HG02840 (cell line): Measurements from ENCODE around the gene CXCL14.

Source experiments
- ATAC-seq: cut with Tn5 transposase; IDR thresholded peaks from one replicate; pipeline ENCODE4 v1.9.1; 2021; ENCODE audit warnings: mild to moderate bottlenecking, moderate library complexity, moderate number of reproducible peaks; ENCODE audit not compliant: unreplicated experiment, low FRiP score

CXCL14 gene

DNA sequence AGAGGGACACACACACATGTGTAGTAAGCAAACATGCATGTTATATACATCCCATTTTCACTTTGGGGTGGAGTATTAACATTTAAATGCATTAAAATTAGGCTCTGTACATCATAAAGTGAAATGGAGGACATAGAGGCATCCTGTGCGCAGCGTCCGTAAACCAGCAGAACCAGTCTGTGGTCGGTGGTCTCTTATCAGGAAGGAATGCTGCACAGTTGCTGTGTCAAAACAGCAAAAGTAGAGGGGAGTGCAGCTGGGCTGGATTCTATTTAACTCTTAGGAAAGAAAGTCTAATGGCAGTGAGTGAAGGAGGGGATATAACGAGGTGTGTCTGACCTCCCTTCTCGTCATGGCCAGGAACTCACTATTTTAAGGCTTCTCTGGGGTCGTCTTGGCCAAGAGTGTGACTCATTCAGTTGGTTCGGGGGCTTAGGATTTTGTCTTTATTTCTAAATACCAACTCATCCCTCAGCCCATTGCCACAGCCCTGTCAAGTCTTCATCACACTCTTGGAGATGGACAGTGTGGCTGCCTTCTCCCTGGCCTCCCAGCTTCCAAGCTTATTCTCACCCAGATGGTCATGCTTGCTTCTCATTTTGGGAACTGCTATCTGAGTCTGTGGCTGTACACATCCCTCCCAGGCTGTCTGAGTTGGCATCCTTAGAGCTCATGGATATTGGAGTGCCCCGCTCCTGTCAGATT lies 20.1 kb upstream of the CXCL14 start:
- ATAC-seq = no peak

DNA sequence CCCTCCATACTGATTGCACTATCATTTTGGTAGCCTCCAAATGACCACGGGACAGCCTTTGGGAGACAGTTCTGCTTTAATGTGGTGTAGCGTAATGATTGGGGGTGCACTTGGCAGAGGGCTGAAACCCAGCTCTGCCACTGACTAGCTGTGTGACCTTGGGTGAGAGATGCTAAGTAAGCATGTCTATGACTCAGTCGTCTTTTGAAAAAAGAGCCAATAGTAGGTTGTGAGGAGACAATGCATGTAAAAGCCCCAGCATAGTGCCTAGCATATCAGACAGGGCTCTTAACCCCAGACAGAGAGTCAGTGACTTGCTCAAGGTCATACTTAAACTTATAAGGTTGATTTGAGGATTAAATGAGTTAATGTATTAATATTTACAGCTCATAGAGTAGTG lies 18.0 kb upstream of the CXCL14 start:
- no peak for ATAC-seq

DNA sequence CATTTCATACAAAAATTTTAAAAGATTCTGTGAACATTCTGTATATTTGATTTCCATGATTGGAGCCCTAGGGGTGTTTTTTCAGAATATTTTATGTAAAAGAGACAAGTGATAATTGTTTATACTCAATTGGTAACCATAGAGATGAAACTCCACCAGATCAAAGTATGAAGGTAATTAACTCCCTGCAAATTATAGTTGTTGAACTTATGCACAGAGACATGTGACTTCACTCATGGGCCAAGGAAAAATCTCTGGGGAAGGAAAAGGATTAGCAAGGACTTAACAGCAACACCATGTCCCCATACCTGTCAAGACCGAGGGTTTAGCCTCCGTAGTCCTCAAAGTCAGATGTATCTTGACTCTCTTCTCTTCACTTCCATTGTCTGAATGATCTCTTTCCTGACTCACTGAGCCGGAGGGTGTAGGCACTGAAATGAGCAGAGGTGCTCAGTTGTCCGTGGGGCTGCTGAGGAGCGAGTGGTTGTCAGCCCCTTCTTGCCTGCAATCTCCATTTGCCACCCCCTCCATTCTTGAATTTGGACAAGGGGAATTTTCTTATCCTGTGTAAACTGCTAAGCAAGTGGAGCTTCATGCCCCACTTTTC lies 17.5 kb upstream of the CXCL14 start:
- ATAC-seq = no peak

DNA sequence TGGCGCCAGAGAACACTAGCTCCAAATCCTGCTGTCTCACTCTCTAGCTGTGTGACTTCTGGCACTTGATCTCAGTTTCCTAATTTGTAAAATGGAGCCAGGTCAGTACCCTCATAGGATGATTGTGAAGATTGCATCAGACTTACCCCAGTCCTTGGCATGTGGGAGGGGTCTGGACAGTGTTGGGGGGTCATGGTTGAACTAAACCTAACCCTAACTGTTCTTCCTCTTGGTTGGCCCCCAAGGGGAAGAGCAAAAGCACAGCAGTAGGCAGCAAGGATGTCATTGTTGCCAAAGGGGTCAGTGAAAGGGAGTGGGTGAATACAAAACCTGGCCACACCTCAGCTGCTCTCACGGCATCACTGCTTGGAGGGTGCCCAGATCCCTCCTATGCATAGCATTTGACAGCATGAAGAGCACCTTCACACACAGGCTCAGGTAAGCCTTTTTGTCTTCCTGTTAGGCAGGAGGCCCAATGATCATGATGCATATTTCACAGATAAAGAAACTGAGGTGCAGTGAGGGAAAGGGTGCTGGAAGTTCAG lies 15.7 kb upstream of the CXCL14 start:
- no peak for ATAC-seq

DNA sequence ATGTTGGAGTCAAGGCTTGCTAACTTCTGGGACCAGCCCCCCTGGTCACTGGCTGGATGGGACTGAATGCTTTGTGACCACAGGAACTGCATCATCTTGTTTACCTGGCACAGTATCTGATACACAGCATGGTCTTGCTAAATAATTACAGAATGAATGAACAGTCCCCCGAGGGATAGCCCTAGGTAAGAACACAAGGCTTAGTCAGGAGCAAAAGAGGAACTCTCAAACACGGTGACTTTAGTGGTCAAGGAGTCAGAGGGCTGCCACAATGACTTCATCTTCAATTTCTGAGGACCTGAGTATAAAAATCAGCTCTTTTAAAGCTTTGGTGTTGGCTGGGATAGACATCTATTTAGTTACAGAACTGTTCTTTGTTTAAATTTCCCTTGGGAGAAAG lies 15.1 kb upstream of the CXCL14 start:
- no peak for ATAC-seq

DNA sequence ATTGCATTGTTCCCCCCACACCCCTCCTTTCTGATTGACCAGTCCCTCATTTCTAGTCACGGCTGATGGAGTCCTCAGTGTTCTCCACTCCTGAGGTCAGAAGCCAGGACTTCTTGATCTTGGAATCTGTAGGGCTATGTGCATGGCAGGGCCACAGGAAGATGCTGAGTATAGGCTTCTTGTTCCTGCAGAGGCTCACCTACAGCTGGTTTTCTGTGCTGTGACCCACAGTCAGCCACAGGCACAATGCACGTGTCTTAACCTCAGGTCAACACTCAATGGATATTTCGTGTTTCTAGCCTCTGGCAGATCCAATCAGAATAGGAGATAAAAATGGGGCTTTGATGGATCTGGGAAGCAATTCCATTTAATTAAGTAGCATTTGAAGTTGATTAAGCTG lies 14.3 kb upstream of the CXCL14 start:
- no peak for ATAC-seq

DNA sequence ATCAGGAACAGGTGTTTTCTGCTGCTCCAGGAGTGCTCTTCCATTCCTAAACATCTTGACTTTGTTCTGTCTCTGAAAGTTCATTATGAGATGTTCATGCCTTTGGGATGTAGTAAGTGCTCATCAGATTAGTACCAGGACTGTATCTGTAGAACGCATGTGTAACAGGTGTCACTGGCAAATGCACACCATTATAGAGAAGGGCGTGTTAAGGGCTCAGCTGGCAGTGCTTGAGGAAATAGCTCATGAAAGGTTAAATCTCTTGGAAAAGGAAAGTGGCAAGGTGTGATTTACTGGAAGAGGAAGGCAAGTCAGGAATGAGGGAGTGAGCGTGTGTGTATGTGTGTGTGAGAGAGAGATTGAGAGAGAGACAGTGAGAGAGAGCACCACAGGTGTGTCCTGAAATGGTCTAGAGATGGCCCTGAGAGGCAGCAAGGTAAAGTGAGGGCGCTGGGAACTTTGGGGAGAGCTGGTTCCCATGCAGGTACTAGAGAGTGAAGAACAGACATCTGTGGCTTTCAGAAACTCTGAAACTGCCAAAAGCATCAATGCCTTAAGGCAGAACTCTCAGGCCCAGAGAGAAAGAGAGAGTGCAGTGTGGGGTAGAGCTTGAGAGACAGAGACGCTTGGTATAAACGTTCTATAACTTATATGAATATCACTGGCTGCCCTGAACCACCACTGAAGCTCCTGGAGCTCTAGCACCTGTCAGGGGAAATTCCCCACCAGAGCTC lies 13.7 kb upstream of the CXCL14 start:
- ATAC-seq = no peak

DNA sequence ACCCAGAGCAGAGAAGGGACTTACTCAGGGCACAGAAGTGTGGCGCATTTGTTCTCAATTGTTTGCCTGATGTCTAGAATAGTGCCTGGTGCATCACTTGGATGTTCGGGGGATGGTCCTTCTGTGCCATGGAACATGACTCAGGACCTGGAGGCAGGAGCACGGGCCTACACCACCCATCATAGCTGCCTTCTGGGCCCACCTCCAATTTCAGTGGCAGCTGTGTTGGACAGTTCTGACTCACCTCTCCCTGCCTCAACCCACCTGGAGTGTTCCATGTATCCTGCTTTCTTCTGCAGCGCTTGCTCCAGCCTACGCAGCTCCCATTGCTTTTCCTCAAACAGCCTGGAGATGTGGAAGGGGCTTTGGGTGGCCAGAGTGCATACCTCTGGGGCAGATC lies 12.5 kb upstream of the CXCL14 start:
- ATAC-seq = no peak

DNA sequence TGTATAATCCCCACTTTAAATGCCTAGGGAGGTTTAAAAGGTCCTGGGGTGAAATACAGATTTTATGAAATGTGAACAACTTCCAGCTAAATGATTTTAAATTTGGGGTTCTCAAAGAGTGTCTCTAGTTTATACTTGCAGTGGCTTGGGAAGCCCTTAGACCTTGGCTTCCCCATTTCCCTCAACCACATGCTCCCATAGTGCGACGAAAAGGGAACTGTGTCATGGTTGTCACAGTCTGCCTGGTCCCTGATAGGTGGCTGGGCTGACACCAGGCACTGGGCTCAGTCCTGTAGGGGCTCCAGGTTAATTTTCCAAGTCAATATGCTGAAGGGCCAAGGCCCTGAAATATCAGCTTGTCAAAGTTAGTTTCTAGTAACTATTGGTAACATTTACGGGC lies 10.4 kb upstream of the CXCL14 start:
- ATAC-seq = no peak

DNA sequence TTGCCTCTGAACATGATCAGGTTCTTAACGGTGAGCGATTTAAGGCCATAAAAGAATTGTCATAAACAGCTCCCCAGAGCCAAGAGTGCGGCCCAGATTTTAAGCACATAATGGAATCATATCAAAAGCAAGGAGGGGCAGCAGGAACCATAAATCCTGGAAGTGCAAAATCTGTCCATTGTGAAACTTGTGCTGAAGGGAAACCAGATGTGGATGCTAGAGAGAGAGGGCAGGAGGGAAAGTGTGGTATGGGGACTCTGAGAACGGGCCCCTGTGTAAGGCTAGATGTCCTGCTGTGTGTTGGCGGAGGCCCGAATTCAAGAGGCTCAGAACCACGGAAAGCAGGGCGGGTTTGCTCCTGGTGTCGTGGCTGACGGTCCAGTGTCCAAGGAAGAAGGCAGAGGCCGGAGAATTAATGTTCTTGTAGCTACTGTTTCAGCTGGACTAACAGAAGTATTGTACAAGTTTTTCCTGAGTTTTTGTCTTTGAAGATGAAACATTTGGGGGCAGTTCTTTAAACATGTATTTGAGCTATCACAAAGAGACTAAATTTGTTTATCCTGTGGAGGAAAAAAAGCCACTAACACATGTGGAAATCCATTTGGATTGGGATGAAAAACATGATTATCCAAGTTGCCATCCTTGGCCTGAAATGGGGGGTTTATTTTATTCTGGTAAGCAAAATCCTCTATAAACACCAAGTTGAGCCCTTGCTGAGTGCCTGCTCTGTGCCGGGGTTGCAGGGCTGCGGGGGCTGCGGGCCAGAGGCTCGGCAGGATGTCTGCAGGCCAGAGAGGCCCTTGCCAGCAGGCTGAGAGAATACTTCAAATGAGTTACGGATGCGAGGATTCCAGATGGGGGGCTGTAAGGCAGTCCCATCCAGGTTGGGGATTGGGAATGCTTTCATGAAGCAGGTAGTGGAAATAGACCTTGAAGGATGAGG lies 9.2 kb upstream of the CXCL14 start:
- ATAC-seq = no peak

DNA sequence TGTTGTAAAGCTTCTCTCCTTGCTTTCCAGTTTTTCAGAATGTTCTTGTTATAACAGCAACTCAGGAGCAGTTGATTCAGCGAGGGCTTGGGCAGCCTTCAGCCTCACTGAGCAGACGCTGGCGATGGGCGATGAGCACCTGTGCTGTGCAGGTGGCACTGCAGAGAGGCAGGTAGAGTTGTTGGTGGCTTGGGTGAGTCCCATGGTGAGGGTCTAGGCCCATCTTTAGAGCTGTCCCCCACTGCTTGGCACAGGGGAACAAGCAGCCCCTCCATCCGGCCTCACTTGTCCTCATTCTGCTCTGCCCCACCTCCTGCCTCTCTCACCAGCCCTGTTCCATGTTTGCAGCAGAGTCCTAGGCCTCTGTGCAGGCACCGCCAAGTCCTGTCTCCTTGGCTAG lies 6.1 kb upstream of the CXCL14 start:
- ATAC-seq = no peak

DNA sequence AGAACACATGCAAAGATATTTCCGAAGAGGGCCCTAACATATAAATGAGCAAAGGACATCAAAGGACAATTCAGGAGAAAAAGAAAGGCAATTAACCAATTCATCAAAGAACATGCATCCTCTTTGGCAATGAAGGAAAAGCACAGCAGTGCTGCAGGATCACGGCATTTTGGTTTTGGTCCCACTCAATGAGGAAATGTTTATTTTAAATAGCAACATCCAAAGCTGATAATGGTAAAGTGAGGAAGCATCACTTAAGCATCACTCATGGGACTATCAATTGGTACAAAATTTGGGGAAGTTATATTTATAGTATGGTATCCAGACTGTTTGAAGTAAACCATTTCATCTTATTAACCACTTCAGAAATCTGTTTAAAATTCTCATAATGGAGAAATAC lies 5.5 kb upstream of the CXCL14 start:
- ATAC-seq = no peak

DNA sequence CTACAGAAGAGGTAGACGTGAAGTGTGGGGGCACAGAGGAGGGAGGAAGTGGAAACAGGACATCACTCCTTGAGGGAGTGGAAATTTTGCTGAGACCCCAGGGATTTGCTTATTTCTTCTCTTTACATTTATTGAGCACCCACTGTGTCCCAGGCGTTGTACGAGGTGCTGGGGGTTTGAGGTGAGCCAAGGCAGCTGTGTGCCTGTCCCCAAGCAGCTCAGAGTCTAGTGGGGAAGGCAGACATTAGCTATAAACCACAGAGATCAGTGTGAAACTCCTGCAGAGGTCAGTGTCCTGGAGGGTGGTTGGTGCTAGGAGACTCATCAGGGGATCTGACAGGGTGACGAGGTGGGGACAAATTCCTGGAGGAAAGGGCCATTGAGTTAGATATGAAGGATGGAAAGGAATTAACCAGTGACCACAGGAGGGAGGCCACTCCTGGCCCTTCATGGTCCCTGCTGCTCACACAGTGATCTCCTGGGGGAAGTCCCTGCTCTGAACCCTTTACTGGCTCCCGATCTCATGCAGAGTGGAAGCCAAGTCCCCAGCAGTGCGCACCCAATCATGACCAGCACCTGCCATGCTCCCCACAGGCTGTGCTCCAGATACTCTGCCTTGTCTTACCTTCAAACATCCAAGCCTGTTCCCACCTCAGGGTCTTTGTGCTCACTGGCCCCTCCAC lies 3.4 kb upstream of the CXCL14 start:
- no peak for ATAC-seq

DNA sequence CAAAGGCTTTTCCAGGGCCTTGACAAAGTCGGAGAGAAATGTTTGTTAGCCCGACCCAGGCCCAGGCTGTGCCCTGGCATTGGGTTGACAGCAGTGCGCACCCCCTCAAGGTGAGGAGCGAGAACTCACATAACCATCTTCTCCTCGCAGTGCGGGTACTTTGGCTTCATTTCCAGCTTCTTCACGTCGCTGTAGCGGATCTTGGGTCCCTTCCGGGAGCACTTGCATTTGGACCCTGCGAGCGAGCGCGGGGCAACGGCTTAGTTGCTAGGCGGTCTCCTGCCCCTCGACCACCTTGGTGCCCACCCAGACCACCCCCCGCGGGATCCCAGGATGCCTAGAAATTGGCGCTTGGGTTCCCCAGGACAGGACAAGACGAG lies 496 bp downstream of the CXCL14 start:
- no peak for ATAC-seq

DNA sequence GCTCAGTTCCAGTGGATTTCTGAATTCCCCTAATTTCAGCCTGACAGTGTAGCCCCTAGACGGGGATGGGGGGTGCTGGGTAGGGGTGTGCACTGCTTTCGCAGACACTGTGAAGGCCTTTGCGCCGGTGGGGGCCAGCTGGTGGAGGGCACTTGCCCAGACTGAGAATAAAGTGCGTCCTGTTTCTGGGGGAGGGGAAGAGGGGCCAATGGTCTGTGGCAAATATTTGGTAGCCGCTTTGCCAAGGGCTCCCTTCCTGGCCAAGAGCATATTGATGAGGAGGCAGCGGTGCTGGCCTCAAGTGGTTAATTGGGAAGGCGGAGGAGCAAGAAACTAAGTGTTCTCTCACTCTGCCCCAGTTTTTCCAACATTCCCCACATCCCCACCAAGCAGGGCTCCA lies 1.4 kb downstream of the CXCL14 start:
- no peak for ATAC-seq

DNA sequence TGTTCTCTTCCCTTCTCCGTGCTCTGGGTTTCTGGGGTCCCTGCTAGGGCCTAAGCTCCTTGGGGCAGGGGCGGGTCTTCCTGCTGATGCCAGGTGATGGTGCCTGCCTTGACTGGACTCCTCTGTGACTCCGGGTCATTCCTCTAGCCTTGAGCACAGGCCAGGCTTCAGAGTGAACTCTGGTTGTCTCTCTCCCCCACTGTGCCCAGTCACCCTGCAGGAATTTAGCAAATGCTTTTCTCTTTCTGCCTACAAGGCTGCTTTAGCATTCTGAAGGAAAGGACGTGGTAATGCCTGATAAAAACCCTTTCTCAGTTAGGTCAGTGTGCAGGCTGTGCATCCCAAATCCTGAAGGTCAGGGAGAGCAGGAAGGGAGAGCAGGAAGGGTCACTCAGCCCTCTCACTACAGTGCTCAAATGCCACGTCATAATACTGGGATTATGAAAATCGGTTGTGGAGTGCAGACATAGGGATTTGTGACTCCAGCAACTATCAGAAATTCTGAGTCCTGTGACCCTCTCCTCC lies 2.7 kb downstream of the CXCL14 start:
- ATAC-seq = no peak

DNA sequence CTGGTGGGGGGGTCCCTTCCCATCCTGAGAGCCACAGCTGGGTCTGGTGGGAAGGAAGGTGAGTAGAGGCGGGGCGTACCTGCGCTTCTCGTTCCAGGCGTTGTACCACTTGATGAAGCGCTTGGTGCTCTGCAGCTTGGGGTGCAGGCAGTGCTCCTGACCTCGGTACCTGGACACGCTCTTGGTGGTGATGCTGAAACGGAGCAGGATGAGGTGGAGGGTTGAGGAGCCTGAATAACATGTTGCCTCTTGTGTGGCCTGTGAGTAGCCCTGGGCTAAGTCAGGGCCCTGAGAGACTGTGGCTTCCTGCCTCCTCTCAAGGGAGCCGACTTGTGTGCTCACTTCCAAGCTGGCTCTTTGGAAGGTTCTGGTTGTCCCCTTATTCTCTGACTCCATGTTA lies 4.3 kb downstream of the CXCL14 start:
- no peak for ATAC-seq

DNA sequence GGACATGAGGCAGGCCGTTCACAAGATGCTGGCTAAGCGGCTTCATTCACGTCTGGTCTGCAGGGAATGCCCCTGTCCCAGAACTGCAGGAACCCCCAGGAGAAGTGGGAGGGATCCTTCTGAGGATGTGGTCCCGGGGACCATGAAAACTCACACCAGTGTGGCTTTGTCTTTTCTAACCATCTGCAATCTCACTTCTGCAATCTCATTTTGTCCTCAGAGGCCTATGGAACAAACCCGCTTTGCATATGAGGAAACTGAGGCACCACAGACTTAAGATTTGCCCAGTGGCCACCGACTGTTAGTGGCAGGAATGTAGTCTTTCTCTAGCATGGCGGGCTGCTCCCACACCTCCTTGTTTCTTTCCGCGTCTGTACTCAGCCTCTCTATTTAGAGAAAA lies 6.9 kb downstream of the CXCL14 start:
- ATAC-seq = no peak

DNA sequence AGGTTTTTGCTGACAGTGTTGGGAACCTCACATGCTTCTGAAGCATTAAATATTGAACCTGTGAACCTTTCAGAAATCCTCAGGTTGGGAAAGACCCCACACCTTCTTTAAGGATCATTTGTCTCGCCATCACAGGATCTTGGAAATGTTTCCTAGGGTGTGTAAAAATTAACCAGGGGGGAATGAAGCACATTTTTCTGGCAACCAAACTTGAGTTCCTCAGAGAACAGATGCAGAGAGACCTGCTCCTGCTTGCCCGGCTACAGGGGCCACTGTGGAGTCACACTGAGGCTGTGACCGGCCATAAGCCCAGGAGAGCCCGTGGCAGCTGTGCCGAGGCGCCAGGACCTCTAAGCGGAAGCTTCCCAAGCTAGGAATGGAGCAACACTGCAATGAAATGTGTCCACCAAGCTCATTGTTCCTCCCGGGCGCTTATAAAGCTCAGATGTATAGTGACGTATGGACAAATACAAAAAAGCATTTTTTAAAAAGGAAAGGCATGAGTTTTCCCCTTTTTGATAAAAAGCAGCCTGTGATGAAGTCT lies 7.7 kb downstream of the CXCL14 start:
- ATAC-seq = no peak

DNA sequence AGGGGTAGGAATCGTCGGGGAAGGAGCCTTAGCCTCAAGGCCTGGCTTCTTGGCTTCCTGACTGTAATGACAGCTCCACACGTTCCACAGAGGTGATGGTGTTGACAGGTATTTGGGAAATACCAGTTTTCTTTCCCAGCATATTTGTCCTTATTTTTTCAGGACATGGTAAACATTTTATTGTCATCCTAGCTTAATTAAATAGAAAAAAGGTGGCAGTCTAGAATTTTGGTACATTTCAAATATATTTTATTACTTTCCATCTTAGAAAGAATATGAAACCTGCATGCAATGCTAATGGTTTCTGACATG lies 8.4 kb downstream of the CXCL14 start:
- no peak for ATAC-seq
